HPDE6-E6E7 (cell line): ENCODE data around the gene CEP250.
A peak's percentile ranks its signal among the peaks of the same experiment; 100 is the strongest.
"Not testable (repeated sequence)": the region's sequence is repeated elsewhere in the genome, so short reads cannot be mapped to it uniquely, and the experiment has no call there.

ENCODE experiments used
- DNase-seq: peaks from one replicate; pipeline ENCODE4 v3.0.0; 2011; ENCODE audit warnings: missing footprints; ENCODE audit errors: extremely low spot score

The CEP250 gene

GRCh38 chr20:35451295-35451694 lies 4.1 kb upstream of the CEP250 start:
- peak; percentile 99 for DNase-seq

GRCh38 chr20:35453647-35454046 lies 1.8 kb upstream of the CEP250 start:
- no peak for DNase-seq

DNA sequence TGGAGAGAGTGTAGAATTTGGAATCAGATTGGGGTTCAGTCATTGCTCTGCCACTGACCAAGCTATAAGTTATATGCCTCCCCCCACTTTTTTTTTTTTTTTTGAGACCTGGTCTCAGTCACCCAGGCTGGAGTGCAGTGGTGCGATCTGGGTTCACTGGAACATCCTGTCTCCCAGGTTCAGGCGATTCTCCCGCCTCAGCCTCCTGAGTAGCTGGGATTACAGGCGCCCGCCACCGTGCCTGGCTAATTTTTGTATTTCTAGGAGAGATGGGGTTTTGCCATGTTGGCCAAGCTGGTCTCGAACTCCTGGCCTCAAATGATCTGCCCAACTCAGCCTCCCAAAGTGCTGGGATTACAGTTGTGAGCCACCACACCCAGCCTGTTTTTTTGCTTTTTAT lies 1.3 kb downstream of the CEP250 start:
- not testable (repeated sequence) for DNase-seq

DNA sequence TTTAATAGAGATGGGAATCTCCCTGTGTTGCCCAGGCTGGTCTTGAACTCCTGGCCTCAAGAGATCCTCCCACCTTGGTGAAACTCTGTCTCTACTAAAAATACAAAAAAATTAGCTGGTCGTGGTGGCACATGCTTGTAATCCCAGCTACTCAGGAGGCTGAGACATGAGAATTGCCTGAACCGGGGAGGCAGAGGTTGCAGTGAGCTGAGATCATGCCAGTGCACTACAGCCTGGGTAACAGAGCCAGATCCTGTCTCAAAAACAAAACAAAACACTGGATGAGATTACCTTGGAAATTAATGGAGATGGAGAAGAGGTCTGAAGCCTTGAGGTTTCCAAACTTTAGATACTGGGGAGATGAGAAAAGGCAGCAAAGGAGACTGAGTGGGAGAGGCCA lies 2.1 kb downstream of the CEP250 start:
- DNase-seq: not testable (repeated sequence)

DNA sequence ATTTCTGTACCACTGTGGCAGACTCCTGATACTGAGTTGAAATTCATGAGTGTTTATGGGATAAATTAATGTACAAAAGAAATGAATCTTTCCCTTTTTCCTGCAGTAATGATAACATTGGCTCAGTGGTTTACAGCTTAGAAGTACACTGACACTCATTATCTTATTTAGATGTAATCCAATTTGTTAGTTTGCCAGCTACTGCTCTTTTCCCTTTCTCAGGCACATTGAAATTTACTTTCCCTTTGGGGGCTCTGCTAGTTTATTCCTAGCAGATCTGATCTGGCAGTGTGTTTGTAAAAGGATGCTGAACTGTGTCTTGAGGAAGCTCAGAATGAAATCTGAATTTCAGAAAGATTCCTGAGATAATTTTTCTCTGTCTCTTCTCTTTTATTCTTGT lies 3.0 kb downstream of the CEP250 start:
- DNase-seq: no peak

GRCh38 chr20:35461620-35462019 lies 6.2 kb downstream of the CEP250 start:
- DNase-seq: no peak

DNA sequence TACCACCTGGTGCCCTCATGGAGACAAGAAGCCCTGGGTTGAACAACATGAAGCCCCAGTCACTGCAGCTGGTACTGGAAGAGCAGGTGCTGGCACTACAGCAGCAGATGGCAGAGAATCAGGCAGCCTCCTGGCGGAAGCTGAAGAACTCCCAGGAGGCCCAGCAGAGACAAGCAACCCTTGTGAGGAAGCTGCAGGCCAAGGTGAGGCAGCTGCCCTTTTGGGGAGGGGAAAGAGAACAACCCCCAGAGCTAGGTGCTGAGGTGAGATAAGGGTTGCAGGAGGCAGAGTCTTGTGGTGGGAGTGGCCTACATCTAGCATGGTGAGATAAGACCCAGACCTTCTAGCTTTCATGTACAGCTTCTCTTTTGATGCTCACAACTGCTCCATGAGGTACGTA lies 7.0 kb downstream of the CEP250 start:
- no peak for DNase-seq

- DNase-seq: peak; percentile 60
Measured at GRCh38 chr20:35463455-35464300, 8.3 kb downstream of the CEP250 start.

GRCh38 chr20:35465976-35466375 lies 10.6 kb downstream of the CEP250 start:
- no peak for DNase-seq

- no peak for DNase-seq
Measured at GRCh38 chr20:35466856-35467255, 11.5 kb downstream of the CEP250 start.

DNA sequence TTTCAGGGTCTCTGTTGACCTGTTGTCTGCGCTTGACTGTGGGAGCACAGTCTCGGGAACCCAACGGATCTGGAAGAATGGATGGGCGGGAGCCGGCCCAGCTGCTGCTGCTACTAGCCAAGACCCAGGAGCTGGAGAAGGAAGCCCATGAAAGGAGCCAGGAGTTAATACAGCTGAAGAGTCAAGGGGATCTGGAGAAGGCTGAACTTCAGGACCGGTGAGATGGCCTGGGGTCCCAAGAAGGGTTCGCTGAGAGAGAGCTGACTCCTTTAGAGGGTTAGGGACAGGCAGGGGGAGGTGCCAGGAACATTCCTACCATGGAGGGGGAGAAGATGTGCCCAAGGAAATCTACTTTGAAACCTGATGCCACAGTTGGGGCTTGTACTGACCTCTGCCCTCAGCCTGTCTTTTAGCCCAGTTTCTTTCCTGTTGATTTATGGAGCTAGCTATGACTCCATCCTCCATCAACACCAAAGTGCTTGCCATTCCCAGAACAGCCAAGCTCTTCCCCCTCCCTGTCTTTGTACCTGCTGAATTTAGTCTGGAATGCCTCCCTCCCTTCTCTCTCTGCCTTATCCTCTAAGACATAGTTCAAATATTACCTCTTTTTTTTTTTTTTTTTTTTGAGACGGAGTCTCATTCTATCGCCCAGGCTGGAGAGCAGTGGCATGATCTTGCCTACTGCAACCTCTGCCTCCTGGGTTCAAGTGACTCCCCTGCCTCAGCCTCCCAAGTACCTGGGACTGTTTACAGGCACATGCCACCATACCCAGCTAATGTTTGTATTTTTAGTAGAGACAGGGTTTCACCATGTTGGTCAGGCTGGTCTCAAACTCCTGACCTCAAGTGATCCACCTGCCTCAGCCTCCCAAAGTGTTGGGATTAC lies 12.2 kb downstream of the CEP250 start:
- no peak for DNase-seq

GRCh38 chr20:35468671-35469334 lies 13.4 kb downstream of the CEP250 start:
- no peak for DNase-seq

DNA sequence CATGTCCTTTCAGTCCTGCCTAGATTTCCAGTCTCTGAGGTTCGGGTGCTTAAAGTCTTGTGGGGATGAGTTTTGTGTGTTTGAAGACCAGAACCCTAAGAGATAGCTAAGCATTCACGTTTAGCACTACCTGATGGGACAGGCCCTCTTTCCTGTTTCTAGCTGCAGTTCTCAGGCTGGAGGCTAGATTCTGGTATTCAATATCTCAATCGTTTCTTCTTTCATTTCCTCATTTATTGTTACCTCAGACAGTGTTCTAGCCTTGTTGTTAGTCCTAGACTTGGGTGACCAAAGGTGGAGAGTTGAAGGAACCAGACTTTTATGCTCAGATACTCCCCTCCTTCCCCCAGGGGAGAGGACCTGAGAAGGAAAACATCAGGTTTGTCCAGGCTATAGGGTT lies 16.8 kb downstream of the CEP250 start:
- DNase-seq: no peak

DNA sequence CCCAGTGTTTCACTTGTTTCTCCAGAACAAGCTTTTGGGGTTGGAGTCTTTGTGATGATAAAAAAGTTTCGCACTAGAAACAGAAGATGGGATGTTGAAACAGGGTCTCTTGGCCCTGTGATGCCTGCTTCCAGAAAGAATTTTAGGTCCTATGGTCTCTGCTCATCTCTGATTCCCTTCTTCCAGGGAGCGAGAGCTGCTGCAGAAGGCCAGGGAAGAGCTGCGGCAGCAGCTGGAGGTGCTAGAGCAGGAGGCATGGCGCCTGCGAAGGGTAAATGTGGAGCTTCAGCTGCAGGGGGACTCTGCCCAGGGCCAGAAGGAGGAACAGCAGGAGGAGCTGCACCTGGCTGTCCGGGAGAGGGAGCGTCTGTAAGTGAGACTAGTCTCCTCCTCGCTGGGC lies 18.3 kb downstream of the CEP250 start:
- DNase-seq: no peak

DNA sequence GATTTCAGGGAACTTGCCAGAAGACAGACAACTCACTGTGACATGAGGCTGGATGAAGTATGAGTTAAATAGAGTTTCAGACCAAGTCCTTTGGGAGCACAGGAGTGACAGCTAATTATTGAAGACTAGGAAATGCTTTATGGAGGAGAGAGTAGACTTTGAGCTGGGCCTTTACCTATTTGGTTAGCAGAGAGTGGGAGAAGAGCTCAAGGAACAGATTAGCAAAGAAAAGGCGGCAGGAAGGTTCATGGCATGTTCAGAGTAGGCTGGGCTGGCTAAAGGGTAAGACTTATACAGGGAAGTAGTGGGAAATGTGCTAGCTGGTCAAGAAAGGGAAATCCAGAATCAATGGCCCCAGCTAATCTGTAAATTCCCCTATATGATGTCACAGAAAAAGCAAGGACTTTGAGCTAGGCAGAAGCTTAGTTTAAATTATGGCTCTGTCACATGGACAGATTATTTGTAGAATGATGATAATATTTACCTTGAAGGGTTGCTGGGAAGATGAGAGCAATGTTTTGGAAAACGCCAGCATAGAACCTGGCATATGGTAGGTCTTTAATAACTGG lies 19.0 kb downstream of the CEP250 start:
- DNase-seq: no peak

- no peak for DNase-seq
Measured at GRCh38 chr20:35476288-35476687, 20.9 kb downstream of the CEP250 start.

GRCh38 chr20:35478804-35479472 lies 23.5 kb downstream of the CEP250 start:
- no peak for DNase-seq

DNA sequence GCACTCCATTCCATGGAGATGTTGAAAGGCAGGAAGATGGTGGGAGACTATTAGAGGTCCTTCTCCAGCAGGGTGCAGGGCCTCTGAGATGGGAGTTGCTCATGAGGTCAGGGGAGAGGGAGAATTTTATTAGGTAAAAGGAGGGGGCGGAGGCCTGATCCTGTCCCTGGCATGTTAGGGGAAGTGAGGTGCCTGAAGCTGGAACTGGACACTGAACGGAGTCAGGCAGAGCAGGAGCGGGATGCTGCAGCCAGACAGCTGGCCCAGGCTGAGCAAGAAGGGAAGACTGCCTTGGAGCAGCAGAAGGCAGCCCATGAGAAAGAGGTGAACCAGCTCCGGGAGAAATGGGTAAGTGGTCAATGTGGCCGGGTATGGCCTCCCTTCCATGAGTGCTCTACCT lies 24.4 kb downstream of the CEP250 start:
- DNase-seq: no peak

DNA sequence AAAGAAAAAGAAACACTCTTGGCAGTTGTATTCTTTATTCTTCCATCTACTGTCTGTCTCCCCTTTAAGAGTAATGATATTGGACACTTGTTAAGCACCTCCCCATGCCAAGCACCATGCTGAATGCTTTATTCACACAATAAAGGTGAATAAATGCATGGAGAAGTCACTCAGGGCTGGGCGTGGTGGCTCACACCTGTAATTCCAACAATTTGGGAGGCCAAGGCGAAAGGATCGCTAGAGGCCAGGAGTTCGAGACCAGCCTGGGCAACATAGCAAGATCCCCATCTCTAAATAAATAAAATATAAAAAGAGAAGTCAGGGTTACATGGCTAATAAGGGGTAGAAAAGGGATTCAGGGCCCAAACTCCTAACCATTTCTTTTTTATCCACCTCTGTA lies 32.1 kb downstream of the CEP250 start:
- DNase-seq: no peak

DNA sequence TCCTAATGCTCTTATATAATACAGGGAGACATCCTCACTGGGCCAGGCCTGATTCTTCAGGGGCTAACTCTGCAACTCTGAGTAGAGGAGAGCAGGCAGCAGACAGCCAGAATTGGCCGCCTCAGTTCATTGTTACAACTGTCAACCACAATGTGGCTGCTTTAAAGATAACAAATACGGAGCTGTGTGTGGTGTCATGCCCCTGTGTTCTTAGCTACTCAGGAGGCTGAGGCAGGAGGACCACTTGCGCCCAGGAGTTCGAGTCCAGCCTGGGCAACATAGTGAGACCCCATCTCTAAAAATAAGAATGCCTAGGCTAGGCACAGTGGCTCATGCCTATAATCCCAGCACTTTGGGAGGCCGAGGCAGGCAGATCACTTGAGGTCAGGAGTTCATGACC lies 34.3 kb downstream of the CEP250 start:
- no peak for DNase-seq

DNA sequence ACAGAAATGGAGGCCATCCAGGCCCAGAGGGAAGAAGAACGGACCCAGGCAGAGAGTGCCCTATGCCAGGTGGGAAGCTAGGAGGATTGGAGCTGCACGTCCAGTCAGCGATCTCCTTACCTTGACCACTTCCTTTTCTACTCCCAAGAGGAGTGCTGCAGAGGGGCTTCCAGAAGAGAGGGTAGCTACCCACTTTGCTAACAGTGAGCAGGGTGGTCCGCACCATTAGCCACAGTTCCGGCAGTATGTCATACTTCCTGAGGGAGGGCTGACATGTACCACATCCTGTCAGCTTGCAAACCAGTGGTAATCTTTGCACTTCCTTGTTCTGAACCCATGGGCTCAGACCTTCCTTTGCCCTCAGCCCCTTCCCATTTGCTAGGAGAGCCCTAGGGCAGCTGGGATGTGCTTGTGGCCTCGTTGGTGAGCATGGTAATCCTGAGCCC lies 35.4 kb downstream of the CEP250 start:
- DNase-seq: no peak
